ENCODE results near the gene LIPK.
"Not testable (repeated sequence)": the region's sequence is repeated elsewhere in the genome, so short reads cannot be mapped to it uniquely, and the experiment has no call there.

LIPK gene

GRCh38 chr10:88705958-88706357 is at the start of gene LIPK:
Gene LIPK (plus strand): TSS chr10:88706249. CDS start chr10:88724544, 18,295 bp downstream.
- DNase-seq, result no peak

- DNase-seq, result no peak
Observed at GRCh38 chr10:88657901-88658300, 48.1 kb upstream of the LIPK start.

- no peak for DNase-seq
Observed at GRCh38 chr10:88659725-88660597, 46.1 kb upstream of the LIPK start.

- DNase-seq, result no peak
Observed at GRCh38 chr10:88660598-88660884, 45.5 kb upstream of the LIPK start.

GRCh38 chr10:88661018-88661417 is 45.0 kb upstream of the LIPK start:
- no peak for DNase-seq

- DNase-seq, result no peak
Observed at GRCh38 chr10:88661577-88661976, 44.5 kb upstream of the LIPK start.

- DNase-seq, result not testable (repeated sequence)
Observed at GRCh38 chr10:88663153-88663552, 42.9 kb upstream of the LIPK start.

GRCh38 chr10:88664142-88664541 is 41.9 kb upstream of the LIPK start, which contains the start of gene LIPF:
Gene LIPF (plus strand): TSS chr10:88664442. CDS start chr10:88667298, 2,856 bp downstream.
- no peak for DNase-seq

- no peak for DNase-seq
Observed at GRCh38 chr10:88668465-88668864, 37.6 kb upstream of the LIPK start.

GRCh38 chr10:88670497-88670896 is 35.6 kb upstream of the LIPK start:
- no peak for DNase-seq

- DNase-seq, result no peak
Observed at GRCh38 chr10:88672041-88672440, 34.0 kb upstream of the LIPK start.

- DNase-seq, result no peak
Observed at GRCh38 chr10:88676283-88677060, 29.6 kb upstream of the LIPK start.

GRCh38 chr10:88680958-88681357 is 25.1 kb upstream of the LIPK start:
- no peak for DNase-seq

- DNase-seq, result no peak
Observed at GRCh38 chr10:88682491-88682890, 23.6 kb upstream of the LIPK start.

GRCh38 chr10:88687853-88688467 is 18.1 kb upstream of the LIPK start:
- no peak for DNase-seq

GRCh38 chr10:88689366-88689765 is 16.7 kb upstream of the LIPK start:
- no peak for DNase-seq

- DNase-seq, result no peak
Observed at GRCh38 chr10:88693392-88694020, 12.5 kb upstream of the LIPK start.

- DNase-seq, result no peak
Observed at GRCh38 chr10:88702848-88703597, 3.0 kb upstream of the LIPK start.

GRCh38 chr10:88707429-88708155 is 1.5 kb downstream of the LIPK start:
- DNase-seq, result no peak

GRCh38 chr10:88709361-88709760 is 3.3 kb downstream of the LIPK start:
- not testable (repeated sequence) for DNase-seq

GRCh38 chr10:88715517-88715916 is 9.5 kb downstream of the LIPK start:
- DNase-seq, result no peak

GRCh38 chr10:88721392-88721791 is 15.3 kb downstream of the LIPK start:
- no peak for DNase-seq
